Embryonic facial prominence (tissue), 1 donor: ENCODE measurements around the gene SKIC2.

ENCODE experiments used
- DNase-seq: peaks from one replicate; pipeline ENCODE4 v3.0.0-alpha.2; 2016; ENCODE audit errors: extremely low spot score

The SKIC2 gene

GRCh38 chr6:31945507-31946369, 13.2 kb upstream of the SKIC2 start, which contains the start of gene CFB:
Gene CFB (plus strand): TSS chr6:31946095. CDS start chr6:31946222, 127 bp downstream.
- no peak for DNase-seq

GRCh38 chr6:31946370-31946885, 12.5 kb upstream of the SKIC2 start:
- DNase-seq: no peak

GRCh38 chr6:31947070-31947675, 11.8 kb upstream of the SKIC2 start:
- no peak for DNase-seq

- DNase-seq: no peak
Observed at GRCh38 chr6:31947864-31948263, 11.1 kb upstream of the SKIC2 start.

GRCh38 chr6:31948306-31948705, 10.7 kb upstream of the SKIC2 start:
- DNase-seq: no peak

GRCh38 chr6:31948753-31949413, 10.1 kb upstream of the SKIC2 start:
- DNase-seq: no peak

GRCh38 chr6:31949926-31950548, 8.9 kb upstream of the SKIC2 start:
- no peak for DNase-seq

GRCh38 chr6:31952140-31952805, 6.7 kb upstream of the SKIC2 start:
- DNase-seq: no peak

GRCh38 chr6:31952890-31953289, 6.1 kb upstream of the SKIC2 start:
- DNase-seq: no peak

GRCh38 chr6:31954511-31954910, 4.5 kb upstream of the SKIC2 start:
- no peak for DNase-seq

GRCh38 chr6:31956796-31957195, 2.2 kb upstream of the SKIC2 start:
- DNase-seq: no peak

GRCh38 chr6:31958412-31958740, 599 bp upstream of the SKIC2 start:
- no peak for DNase-seq

GRCh38 chr6:31961616-31962015, 2.6 kb downstream of the SKIC2 start:
- no peak for DNase-seq

- no peak for DNase-seq
Observed at GRCh38 chr6:31963921-31964320, 4.9 kb downstream of the SKIC2 start.

- DNase-seq: no peak
Observed at GRCh38 chr6:31965700-31966099, 6.7 kb downstream of the SKIC2 start.

- DNase-seq: no peak
Observed at GRCh38 chr6:31966506-31966905, 7.5 kb downstream of the SKIC2 start.

GRCh38 chr6:31966997-31967925, 8.3 kb downstream of the SKIC2 start:
- no peak for DNase-seq

GRCh38 chr6:31967926-31968320, 8.9 kb downstream of the SKIC2 start:
- DNase-seq: no peak

GRCh38 chr6:31968326-31968725, 9.4 kb downstream of the SKIC2 start:
- no peak for DNase-seq
